Testis (tissue), 3 donors: Measurements from ENCODE around the gene BCL2A1. TPM values are rescaled to one million over a fixed set of nuclear protein-coding genes. Genes with fewer than 3 reads are reported as not detected.

ENCODE experiments used
- DNase-seq: peaks from one replicate; pipeline ENCODE4 v3.0.0-alpha.2; 2019
- H3K27ac ChIP-seq, 2 donors: fragments of 200-600 bp; sonication (generic); one replicate each; pipeline ENCODE4 v1.5.1; 2019
- H3K27me3 ChIP-seq: fragments of 200-600 bp; sonication (generic); one replicate; pipeline ENCODE4 v1.5.1; 2019
- H3K36me3 ChIP-seq: fragments of 200-600 bp; sonication (generic); one replicate; pipeline ENCODE4 v1.5.1; 2017; ENCODE audit warnings: low read depth; ENCODE audit errors: missing control alignments
- H3K4me1 ChIP-seq: fragments of 200-600 bp; sonication (generic); one replicate; pipeline ENCODE4 v1.5.1; 2019
- H3K4me3 ChIP-seq, 2 donors: fragments of 200-600 bp; sonication (generic); one replicate each; pipeline ENCODE4 v1.5.1; 2017 to 2019
- H3K9me3 ChIP-seq: fragments of 200-600 bp; sonication (generic); one replicate; pipeline ENCODE4 v1.5.1; 2017
- POLR2A ChIP-seq: fragments of 450-650 bp; IDR thresholded peaks from one replicate; pipeline ENCODE4 v1.6.1; 2017; ENCODE audit warnings: antibody characterized with exemption, mild to moderate bottlenecking, moderate library complexity
- WGBS, 2 donors: methylation state at CpG; one replicate each; pipeline ENCODE4 v1.1.5; 2018; 5-methylcytosine and 5-hydroxymethylcytosine counted together
- intact Hi-C: fragments of 100-400 bp; cut with DNase I; formaldehyde crosslinking; loops from one replicate; pipeline ENCODE4 v1.15.1; 2023; ENCODE audit warnings: low total_unique reads
- polyA plus RNA-seq: library from polyadenylated mRNA; stranded (reverse); fragments of 350-450 nt; fragmentation: Illumina TruSeq; extraction: RNeasy Lipid Tissue Mini Kit (QIAGEN cat#74804); gene quantifications from one replicate; pipeline ENCODE4 v1.2.3, GENCODE V29; 2014; ENCODE audit warnings: low read depth, low replicate concordance; ENCODE audit not compliant: insufficient read depth
- total RNA-seq, 2 donors: library from RNA; depleted of rRNA; stranded (reverse); fragments of >200 nt; gene quantifications; one replicate each; pipeline ENCODE4 v1.2.3, GENCODE V29; 2016
- TF ChIP-seq, protein P1 (sequence below), 3 experiments: fragments of 450-650 bp in 2 of 3; fragments of 200-600 bp in 1 of 3; sonication (generic) in 1 of 3; IDR thresholded peaks; one replicate each; pipeline ENCODE4 v1.5.1; 2016 to 2019; ENCODE audit warnings: antibody characterized with exemption in 3 of 3, mild to moderate bottlenecking in 2 of 3, moderate library complexity in 1 of 3

The BCL2A1 gene
- total and polyA plus RNA-seq, 3 donors from 2014 or later: 2.3 TPM; not detected in 2

DNA sequence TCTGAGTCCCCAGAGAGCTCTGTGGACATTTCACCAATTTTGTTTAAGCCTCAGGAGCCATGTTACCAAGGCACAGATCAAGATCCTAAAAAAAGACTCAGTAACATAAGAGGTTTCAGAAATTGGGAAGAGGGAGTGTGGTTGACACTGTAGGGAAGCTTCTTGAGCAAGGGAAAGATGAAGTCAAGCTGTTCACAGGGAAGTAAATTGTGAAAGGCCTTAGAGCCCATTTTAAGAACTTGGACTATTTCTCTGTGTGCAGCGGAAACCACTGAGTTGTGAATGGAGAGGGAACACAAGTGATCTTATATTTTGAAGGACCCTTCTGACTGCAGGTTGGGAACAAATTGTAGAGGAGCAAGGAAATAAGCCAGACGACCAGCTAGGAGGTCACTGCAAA lies 18.7 kb downstream of the BCL2A1 start:
- no peak for TF ChIP-seq POLR2A
- TF ChIP-seq, protein P1, sequence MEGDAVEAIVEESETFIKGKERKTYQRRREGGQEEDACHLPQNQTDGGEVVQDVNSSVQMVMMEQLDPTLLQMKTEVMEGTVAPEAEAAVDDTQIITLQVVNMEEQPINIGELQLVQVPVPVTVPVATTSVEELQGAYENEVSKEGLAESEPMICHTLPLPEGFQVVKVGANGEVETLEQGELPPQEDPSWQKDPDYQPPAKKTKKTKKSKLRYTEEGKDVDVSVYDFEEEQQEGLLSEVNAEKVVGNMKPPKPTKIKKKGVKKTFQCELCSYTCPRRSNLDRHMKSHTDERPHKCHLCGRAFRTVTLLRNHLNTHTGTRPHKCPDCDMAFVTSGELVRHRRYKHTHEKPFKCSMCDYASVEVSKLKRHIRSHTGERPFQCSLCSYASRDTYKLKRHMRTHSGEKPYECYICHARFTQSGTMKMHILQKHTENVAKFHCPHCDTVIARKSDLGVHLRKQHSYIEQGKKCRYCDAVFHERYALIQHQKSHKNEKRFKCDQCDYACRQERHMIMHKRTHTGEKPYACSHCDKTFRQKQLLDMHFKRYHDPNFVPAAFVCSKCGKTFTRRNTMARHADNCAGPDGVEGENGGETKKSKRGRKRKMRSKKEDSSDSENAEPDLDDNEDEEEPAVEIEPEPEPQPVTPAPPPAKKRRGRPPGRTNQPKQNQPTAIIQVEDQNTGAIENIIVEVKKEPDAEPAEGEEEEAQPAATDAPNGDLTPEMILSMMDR (IDR thresholded peaks at IDR 0.05): no peak
- no peaks in the 10 kb centered on the region for H3K4me1 ChIP-seq
- H3K27me3 ChIP-seq: no peaks in the 10 kb centered on the region
- DNase-seq: no peak
- WGBS, 2 donors: 79 to 82% methylated on average over 2 of the region's 2 CpGs
- no peak overlapping the region for H3K4me3 ChIP-seq
- no peaks in the 10 kb centered on the region for H3K9me3 ChIP-seq
- H3K27ac ChIP-seq: no peak overlapping the region
- intact Hi-C loops: no loop called here
- no peaks in the 10 kb centered on the region for H3K36me3 ChIP-seq

DNA sequence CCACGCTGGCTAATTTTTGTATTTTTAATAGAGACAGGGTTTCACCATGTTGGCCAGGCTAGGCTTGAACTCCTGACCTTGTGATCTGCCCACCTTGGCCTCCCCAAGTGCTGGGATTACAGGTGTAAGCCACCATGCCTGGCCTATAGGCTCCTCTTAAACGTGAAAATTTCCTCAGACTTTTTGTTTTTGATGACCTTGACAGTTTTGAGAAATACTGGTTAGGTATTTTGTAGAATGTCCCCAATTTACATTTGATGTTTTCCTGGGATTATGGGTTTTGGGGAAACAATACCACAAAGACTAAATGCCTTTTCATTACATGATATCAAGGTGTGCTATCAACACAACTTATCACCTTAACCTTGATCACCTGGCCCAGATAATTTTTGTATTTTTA lies 20.7 kb downstream of the BCL2A1 start:
- no peaks in the 10 kb centered on the region for H3K4me1 ChIP-seq
- intact Hi-C loops: no loop called here
- no peak for DNase-seq
- WGBS, 2 donors: 66 to 88% methylated on average over 2 of the region's 2 CpGs
- TF ChIP-seq, protein P1 (IDR thresholded peaks at IDR 0.05): no peak
- TF ChIP-seq POLR2A: no peak
- H3K27ac ChIP-seq: no peak overlapping the region
- H3K27me3 ChIP-seq: no peaks in the 10 kb centered on the region
- H3K9me3 ChIP-seq: no peaks in the 10 kb centered on the region
- H3K4me3 ChIP-seq: no peak overlapping the region
- H3K36me3 ChIP-seq: no peaks in the 10 kb centered on the region

DNA sequence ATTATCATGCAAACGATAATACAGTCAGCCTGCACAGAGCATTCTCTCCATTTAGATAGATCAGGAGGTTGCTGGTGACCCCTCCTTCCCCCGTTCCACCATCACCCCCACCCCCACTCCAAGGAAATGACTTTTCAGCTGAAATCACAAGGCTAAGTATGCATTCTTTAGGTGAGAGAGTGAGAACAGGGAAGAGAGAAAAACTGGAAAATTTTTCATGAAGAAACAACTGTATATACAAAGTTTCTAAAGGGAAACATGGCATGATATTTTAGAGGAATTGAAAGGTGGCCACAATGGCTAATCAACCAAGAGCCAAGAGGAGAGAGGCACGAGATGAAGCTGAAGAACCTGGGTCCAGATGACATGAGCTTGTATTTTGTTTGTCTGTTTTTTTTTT lies 22.2 kb downstream of the BCL2A1 start:
- no peak overlapping the region for H3K27ac ChIP-seq
- intact Hi-C loops: no loop called here
- no peak for DNase-seq
- no peak overlapping the region for H3K4me3 ChIP-seq
- H3K4me1 ChIP-seq: no peaks in the 10 kb centered on the region
- 55 to 64% methylated on average over 3 of the region's 3 CpGs for WGBS, 2 donors
- H3K9me3 ChIP-seq: no peaks in the 10 kb centered on the region
- H3K27me3 ChIP-seq: no peaks in the 10 kb centered on the region
- H3K36me3 ChIP-seq: no peaks in the 10 kb centered on the region
- TF ChIP-seq, protein P1 (IDR thresholded peaks at IDR 0.05): no peak
- no peak for TF ChIP-seq POLR2A

DNA sequence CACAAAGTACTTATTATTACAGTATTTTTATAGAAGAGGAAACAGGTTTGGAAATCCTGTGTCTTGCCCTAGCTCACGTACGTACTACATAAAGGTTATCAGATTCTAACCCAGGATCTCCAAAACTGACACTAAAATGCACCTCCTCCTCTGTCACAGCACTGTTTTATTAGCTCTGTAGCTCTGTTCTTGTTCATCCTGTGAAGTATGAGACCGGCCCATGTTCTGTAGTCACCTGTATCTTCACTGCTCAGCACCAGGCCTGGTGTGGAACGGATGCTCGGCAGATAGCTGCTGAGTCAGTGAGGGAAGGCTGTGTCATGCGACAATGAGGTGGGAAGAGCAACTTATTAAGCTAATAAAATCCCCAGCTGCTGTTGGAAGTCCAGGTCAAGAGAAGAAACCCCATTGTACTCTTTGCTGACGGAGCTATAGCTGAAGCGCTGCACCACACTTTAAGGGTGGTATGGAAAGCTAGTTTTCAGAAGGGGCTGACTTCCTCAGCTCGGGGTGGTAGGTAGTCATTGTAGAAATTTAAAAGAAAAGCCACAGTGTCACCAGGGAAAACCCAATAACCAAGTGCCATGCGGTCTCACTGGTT lies 22.8 kb downstream of the BCL2A1 start:
- no peak for DNase-seq
- Histone ChIP-seq H3K27ac (no peak overlapping the region), H3K4me3 (no peak overlapping the region), H3K9me3 (no peaks in the 10 kb centered on the region), H3K36me3 (no peaks in the 10 kb centered on the region), H3K27me3 (no peaks in the 10 kb centered on the region), H3K4me1 (no peaks in the 10 kb centered on the region)
- intact Hi-C loops: no loop called here
- 86 to 89% methylated on average over 10 of the region's 10 CpGs for WGBS, 2 donors
- TF ChIP-seq POLR2A: no peak
- TF ChIP-seq, protein P1 (IDR thresholded peaks at IDR 0.05): no peak

DNA sequence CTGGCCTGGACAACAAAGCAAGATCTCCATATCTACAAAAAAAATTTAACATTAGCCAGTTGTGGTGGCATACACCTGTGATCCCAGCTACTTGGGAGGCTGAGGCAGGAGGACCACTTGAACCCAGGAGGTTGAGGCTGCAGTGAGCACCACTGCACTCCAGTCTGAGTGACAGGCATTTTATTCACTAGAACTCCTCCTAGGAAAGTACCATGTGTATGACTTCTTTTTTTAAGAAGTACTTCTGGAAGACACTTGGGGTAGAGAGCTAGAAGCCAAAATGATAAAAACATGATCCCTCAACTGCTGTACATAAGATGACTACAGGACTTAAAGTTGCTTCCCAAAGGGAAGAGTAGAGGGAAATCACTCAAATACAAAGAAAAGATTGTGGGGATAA lies 24.0 kb downstream of the BCL2A1 start:
- Histone ChIP-seq H3K9me3 (no peaks in the 10 kb centered on the region), H3K27ac (no peak overlapping the region), H3K4me1 (no peaks in the 10 kb centered on the region), H3K4me3 (no peak overlapping the region), H3K36me3 (no peaks in the 10 kb centered on the region), H3K27me3 (no peaks in the 10 kb centered on the region)
- no peak for TF ChIP-seq POLR2A
- TF ChIP-seq, protein P1 (IDR thresholded peaks at IDR 0.05): no peak
- DNase-seq: no peak
- intact Hi-C loops: no loop called here
